Stomach smooth muscle (tissue), 2 donors: ENCODE results near the gene SUV39H2.
"Not testable (repeated sequence)": the region's sequence is repeated elsewhere in the genome, so short reads cannot be mapped to it uniquely, and the experiment has no call there.

ENCODE experiments used
- H3K27ac ChIP-seq: one replicate; pipeline ENCODE4 v1.7.0; 2013; ENCODE audit warnings: mild to moderate bottlenecking, low read length, inconsistent platforms
- H3K27me3 ChIP-seq, 2 donors: one replicate each; pipeline ENCODE4 v1.7.0; 2013; ENCODE audit warnings: low read length in 2 of 2; ENCODE audit not compliant: insufficient read depth in 2 of 2, control insufficient read depth in 1 of 2
- H3K36me3 ChIP-seq, 2 donors: one replicate each; pipeline ENCODE4 v1.7.0; 2013; ENCODE audit warnings: low read length in 2 of 2; ENCODE audit not compliant: control insufficient read depth in 2 of 2, insufficient read depth in 2 of 2
- H3K4me1 ChIP-seq: one replicate; pipeline ENCODE4 v1.7.0; 2013; ENCODE audit warnings: low read length; ENCODE audit not compliant: control insufficient read depth, insufficient read depth
- H3K4me3 ChIP-seq, 2 donors: one replicate each; pipeline ENCODE4 v1.7.0; 2013; ENCODE audit warnings: low read length in 2 of 2
- H3K9ac ChIP-seq, 2 donors: one replicate each; pipeline ENCODE4 v1.7.0; 2013; ENCODE audit warnings: low read length in 2 of 2, mild to moderate bottlenecking in 1 of 2
- H3K9me3 ChIP-seq, 2 donors: one replicate each; pipeline ENCODE4 v1.7.0; 2013; ENCODE audit warnings: low read length in 2 of 2; ENCODE audit not compliant: control insufficient read depth in 2 of 2
- donor health status: healthy.
- donor health status: Pancreatic carcinoma.

The SUV39H2 gene

DNA sequence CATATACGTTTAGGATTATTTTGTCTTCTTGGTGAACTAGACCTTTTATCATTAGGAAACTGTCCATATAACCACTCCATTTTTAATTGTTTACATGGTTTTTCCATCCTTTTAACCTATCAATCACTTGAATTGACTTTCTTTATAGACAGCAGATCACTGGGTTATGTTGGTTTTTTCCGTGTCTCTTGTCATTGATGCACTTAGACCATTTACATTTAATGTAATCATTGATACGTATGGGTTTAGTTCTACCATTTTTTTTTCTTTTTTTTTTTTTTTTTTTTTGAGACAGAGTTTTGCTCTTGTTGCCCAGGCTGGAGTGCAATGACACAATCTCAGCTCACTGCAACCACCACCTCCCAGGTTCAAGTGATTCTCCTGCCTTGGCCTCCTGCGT, 28.9 kb downstream of the SUV39H2 start:
- H3K4me3 ChIP-seq, H3K27ac ChIP-seq, H3K4me1 ChIP-seq, H3K9me3 ChIP-seq, H3K9ac ChIP-seq, H3K27me3 ChIP-seq: not testable (repeated sequence)
- H3K36me3 ChIP-seq, result peaks cover 10 to 18% of the 10 kb centered on the region in 2 donors

DNA sequence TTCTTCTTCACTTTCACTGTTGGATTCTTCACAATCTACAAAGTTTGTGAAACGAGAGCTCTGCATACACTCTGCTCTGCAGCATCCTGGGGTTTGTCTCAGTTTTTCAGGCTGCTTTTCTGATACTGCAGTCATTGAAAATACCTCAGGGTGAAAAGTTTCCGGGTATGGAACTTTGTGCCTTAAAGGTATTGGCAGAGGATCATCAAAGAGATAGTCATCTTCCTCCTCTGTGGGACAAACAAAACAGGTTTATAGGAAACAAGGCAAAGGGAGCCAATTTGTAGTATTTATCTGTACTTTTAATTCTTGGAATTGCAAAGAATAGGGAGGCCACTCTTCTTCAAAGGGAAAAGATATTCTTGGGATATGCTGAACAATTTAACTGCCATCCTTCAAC, 30.4 kb downstream of the SUV39H2 start:
- no peak overlapping the region for H3K4me3 ChIP-seq
- H3K27ac ChIP-seq, result no peak overlapping the region
- no peaks in the 10 kb centered on the region for H3K27me3 ChIP-seq
- H3K4me1 ChIP-seq, result no peaks in the 10 kb centered on the region
- no peaks in the 10 kb centered on the region for H3K9me3 ChIP-seq
- H3K9ac ChIP-seq, result no peak overlapping the region
- peaks cover 12 to 18% of the 10 kb centered on the region in 2 donors for H3K36me3 ChIP-seq

DNA sequence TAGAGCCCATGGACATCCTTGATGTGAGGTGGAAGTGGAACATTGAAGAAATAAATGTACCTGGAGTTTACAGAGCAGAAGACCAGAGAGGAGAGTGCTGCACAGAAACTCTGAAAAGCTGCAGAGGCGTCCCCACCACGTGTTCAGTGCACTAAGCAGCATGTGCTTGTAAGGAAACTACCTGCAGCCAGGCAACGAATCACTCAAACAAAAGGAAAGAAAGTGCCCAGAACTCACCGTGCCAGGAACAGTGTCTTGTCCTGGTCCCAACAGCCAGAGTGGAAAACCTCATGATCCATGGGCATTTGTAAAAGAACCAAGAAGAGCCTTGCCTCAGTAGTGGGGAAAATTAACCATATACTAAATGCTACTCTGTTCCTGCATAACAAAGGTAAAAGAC, 32.3 kb downstream of the SUV39H2 start:
- Histone ChIP-seq H3K4me3 (no peak overlapping the region), H3K27me3 (no peaks in the 10 kb centered on the region), H3K36me3 (peaks cover 13 to 18% of the 10 kb centered on the region in 2 donors), H3K9ac (no peak overlapping the region), H3K27ac (no peak overlapping the region), H3K4me1 (no peaks in the 10 kb centered on the region), H3K9me3 (no peaks in the 10 kb centered on the region)

DNA sequence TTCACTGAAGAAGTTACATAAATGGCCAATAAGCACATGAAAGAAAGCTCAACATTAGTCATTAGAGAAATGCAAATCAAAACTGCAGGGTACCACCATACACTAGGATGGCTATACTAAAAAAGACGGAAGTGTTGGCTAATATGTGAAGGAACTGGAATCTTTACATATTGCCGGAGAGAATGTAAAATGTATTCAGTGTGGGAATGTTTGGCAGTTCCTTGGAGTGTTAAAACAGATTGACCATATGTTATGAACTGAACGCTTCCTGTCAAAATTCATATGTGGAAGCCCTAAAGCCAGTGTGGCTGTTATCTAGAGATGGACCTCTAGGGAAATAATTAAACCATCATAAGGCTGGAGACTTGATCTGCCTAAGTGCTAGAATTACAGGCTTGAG, 33.1 kb downstream of the SUV39H2 start:
- Histone ChIP-seq H3K27me3 (no peaks in the 10 kb centered on the region), H3K9me3 (no peaks in the 10 kb centered on the region), H3K27ac (no peak overlapping the region), H3K36me3 (peaks cover 13 to 25% of the 10 kb centered on the region in 2 donors), H3K4me1 (no peaks in the 10 kb centered on the region), H3K4me3 (no peak overlapping the region), H3K9ac (no peak overlapping the region)

DNA sequence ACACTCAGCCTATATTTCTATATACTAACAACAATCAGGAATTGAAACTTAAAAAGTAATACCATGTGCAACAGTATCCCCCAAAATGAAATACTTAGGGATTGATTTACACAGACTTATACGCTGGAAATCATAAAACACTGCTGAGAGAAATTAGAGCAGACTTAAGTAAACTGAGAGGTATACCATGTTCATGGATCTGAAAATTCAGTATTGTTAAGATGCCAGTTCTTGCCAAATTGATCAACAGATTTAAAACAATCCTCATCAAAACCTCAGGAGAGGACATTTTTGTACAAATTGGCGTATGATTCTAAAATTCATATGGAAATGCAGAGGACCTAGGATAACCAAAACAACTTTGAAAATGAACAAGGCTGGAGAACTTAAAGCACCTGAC, 37.9 kb downstream of the SUV39H2 start:
- Histone ChIP-seq H3K4me1 (no peaks in the 10 kb centered on the region), H3K36me3 (peaks cover 23 to 41% of the 10 kb centered on the region in 2 donors), H3K9ac (no peak overlapping the region), H3K27me3 (no peaks in the 10 kb centered on the region), H3K4me3 (no peak overlapping the region), H3K9me3 (peaks cover 2 to 8% of the 10 kb centered on the region in 2 donors), H3K27ac (no peak overlapping the region)

DNA sequence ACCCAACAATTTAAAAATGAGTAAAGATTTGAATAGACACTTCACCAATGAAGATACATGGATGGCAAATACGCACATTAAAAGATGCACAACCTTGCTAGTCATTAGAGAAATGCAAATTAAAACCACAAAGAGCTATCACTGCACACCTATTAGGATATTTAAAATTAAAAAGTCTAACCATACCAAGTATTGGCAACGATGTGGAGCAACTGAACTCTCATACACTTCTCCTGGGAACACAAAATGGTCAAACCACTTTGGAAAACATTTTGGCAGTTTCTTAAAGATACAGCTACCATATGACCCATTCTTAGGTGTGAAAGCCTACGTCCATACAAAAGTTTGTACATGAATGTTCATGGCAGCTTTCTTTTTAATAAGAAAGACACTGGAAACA, 39.2 kb downstream of the SUV39H2 start:
- Histone ChIP-seq H3K4me3 (no peak overlapping the region), H3K9me3 (peaks cover 2 to 8% of the 10 kb centered on the region in 2 donors), H3K9ac (no peak overlapping the region), H3K27me3 (no peaks in the 10 kb centered on the region), H3K36me3 (peaks cover 23 to 48% of the 10 kb centered on the region in 2 donors), H3K27ac (no peak overlapping the region), H3K4me1 (no peaks in the 10 kb centered on the region)

DNA sequence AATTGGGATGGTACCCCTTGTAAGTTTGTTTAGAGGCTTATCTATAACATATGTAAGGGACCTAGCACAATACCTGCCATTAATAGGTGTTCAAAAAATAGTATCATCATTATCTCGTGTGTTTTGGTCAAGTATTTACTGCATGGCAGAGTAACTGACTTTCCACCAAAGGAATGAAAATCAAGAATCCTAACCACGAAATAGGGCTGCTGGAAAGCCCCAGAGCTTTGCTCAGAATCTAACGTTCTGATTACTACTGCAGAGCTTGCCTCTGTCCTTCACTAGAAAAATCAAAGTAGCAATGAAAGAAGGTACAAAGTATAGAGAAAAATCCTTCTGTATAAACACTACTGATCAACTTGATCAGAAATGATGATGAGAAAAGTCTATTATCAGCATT, 40.3 kb downstream of the SUV39H2 start:
- peaks cover 27 to 56% of the 10 kb centered on the region in 2 donors for H3K36me3 ChIP-seq
- no peak overlapping the region for H3K27ac ChIP-seq
- no peak overlapping the region for H3K4me3 ChIP-seq
- no peak overlapping the region for H3K9ac ChIP-seq
- H3K4me1 ChIP-seq, result no peaks in the 10 kb centered on the region
- H3K9me3 ChIP-seq, result peaks cover 2 to 8% of the 10 kb centered on the region in 2 donors
- H3K27me3 ChIP-seq, result no peaks in the 10 kb centered on the region

DNA sequence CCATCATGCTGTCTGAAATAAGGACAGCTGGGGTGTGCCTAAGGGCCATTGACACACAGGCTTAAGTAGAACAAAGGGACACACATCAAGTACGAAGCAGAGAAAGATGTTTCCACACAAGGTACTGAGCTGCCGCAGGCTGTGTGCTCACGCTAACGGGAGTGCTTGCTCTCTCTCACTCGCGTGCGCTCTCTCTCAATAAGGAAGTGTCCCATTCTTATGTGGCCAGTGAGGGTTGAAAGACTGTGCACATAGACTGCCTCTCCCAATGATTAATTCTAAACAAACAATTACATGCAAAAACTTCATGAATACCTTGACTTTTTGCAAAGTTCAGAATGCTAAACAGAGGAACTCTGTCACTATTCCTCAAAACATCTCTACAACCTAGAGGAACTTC, 45.3 kb downstream of the SUV39H2 start:
- peaks cover 33 to 43% of the 10 kb centered on the region in 2 donors for H3K36me3 ChIP-seq
- H3K4me1 ChIP-seq, result no peaks in the 10 kb centered on the region
- no peak overlapping the region for H3K27ac ChIP-seq

DNA sequence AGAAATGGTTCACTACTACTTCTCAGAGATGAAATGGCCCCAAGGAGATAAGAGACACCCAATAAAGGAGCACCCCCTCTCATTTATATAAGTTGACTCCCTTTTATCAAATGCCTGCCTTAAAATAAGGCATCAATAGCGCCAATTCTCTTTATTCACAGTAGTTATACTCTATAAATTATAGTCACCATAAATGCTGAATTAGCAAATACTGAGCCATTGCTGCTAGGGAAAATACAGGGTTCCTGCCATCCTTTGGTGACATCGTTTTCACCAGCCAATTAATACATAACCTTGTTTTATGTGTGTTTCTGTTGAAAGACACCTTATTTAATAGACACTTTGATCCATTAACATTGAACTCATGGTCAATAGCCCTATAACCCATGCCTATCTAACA, 46.6 kb downstream of the SUV39H2 start:
- H3K4me1 ChIP-seq, result no peaks in the 10 kb centered on the region
- peaks cover 28 to 33% of the 10 kb centered on the region in 2 donors for H3K36me3 ChIP-seq
- H3K9ac ChIP-seq, result no peak overlapping the region
- no peak overlapping the region for H3K27ac ChIP-seq
- H3K9me3 ChIP-seq, result no peaks in the 10 kb centered on the region
- H3K27me3 ChIP-seq, result no peaks in the 10 kb centered on the region
- H3K4me3 ChIP-seq, result no peak overlapping the region

More for the DNA sequence above, 45.3 kb downstream of the SUV39H2 start:
- Histone ChIP-seq H3K4me3 (no peak overlapping the region), H3K9ac (no peak overlapping the region), H3K9me3 (no peaks in the 10 kb centered on the region), H3K27me3 (no peaks in the 10 kb centered on the region)

DNA sequence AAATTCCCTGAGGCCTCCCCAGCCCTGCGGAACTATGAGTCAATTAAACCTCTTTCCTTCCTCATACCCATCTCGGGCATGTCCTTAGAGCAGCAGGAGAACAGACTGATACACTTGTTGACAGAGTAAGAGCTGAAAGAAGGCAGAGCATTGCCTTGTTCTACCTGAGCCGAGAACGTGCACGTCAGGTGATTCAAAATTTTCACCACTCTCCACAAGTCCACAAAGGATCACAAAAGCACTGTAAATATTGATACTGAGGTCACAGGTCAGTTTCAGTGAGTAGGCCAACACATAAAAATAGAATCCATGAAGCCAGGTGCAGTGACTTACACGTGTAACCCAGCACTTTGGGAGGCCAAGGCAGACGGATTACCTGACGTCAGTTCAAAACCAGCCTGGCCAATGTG, 47.4 kb downstream of the SUV39H2 start:
- Histone ChIP-seq H3K9me3 (no peaks in the 10 kb centered on the region), H3K4me3 (no peak overlapping the region), H3K27me3 (no peaks in the 10 kb centered on the region), H3K4me1 (no peaks in the 10 kb centered on the region), H3K27ac (no peak overlapping the region), H3K36me3 (peaks cover 33 to 37% of the 10 kb centered on the region in 2 donors), H3K9ac (no peak overlapping the region)

DNA sequence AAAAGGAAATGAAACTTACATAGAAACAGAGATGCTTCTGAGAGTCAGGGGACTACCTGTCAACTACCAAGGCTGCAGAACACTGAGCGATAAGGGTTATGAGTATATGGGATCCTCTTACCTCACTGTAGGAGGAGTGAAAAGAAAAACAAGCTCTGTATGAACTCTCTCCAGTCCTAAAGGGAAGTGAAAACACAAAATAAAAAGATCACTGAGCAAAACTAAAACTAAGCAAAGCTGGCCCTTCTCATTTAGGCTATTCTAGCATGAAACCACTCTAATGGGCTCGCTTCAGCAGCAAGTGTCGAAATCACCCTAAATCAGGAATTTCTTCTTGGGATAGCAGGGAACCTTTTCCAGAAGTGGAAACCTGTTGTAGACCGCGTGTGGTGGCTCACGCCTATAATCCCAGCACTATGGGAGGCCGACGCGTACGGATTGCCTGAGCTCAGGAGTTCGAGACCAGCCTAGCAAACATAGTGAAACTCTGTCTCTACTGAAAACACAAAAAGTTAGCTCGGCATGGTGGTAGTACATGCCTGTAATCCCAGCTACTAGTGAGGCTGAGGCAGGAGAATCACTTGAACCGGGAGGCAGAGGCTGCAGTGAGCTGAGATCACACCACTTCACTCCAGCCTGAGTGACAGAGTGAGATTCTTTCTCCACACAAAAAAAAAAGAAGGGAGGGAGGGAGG, 48.2 kb downstream of the SUV39H2 start:
- Histone ChIP-seq H3K9me3 (no peaks in the 10 kb centered on the region), H3K27ac (no peak overlapping the region), H3K36me3 (peaks cover 31 to 33% of the 10 kb centered on the region in 2 donors), H3K4me3 (no peak overlapping the region), H3K4me1 (no peaks in the 10 kb centered on the region), H3K9ac (no peak overlapping the region), H3K27me3 (no peaks in the 10 kb centered on the region)
